MM.1S (cell line): ENCODE results near the gene TRPT1.

Source experiments
- DNase-seq: peaks from one replicate; pipeline ENCODE4 v3.0.0-alpha.2; 2015
- H2AFZ ChIP-seq: fragments of 300-600 bp; sonication (generic); 2 replicates; pipeline ENCODE4 v1.6.0; 2016; ENCODE audit warnings: antibody characterized with exemption, low read length
- H3F3A ChIP-seq: fragments of 300-600 bp; sonication (generic); 2 replicates; pipeline ENCODE4 v1.6.1; 2016; ENCODE audit warnings: mild to moderate bottlenecking, antibody characterized with exemption, low read length, moderate library complexity, mixed read lengths; ENCODE audit not compliant: insufficient read depth
- H3K27ac ChIP-seq: fragments of 300-600 bp; sonication (generic); 2 replicates; pipeline ENCODE4 v1.5.1; 2016; ENCODE audit warnings: mild to moderate bottlenecking, low read length
- H3K27me3 ChIP-seq: fragments of 300-600 bp; sonication (generic); replicated peaks from 2 replicates; pipeline ENCODE4 v1.6.0; 2016; ENCODE audit warnings: low read length; ENCODE audit not compliant: insufficient read depth
- H3K36me3 ChIP-seq: fragments of 300-600 bp; sonication (generic); replicated peaks from 2 replicates; pipeline ENCODE4 v1.6.1; 2016; ENCODE audit warnings: mild to moderate bottlenecking, low read length, mixed read lengths; ENCODE audit not compliant: insufficient read depth
- H3K4me1 ChIP-seq: fragments of 300-600 bp; sonication (generic); 2 replicates; pipeline ENCODE4 v1.6.1; 2016; ENCODE audit warnings: low read length, mixed read lengths
- H3K4me2 ChIP-seq: fragments of 300-600 bp; sonication (generic); 2 replicates; pipeline ENCODE4 v1.6.0; 2016; ENCODE audit warnings: low read depth, low read length
- H3K4me3 ChIP-seq: fragments of 300-600 bp; sonication (generic); 2 replicates; pipeline ENCODE4 v1.5.1; 2016; ENCODE audit warnings: low read length, mixed read lengths
- H3K79me2 ChIP-seq: fragments of 300-600 bp; sonication (generic); 2 replicates; pipeline ENCODE4 v1.6.1; 2016; ENCODE audit warnings: mixed run types, low read length, mixed read lengths
- H3K9ac ChIP-seq: fragments of 300-600 bp; sonication (generic); 2 replicates; pipeline ENCODE4 v1.6.1; 2016; ENCODE audit warnings: low read length, mixed read lengths
- H3K9me2 ChIP-seq: fragments of 300-600 bp; sonication (generic); replicated peaks from 2 replicates; pipeline ENCODE4 v1.6.1; 2016; ENCODE audit warnings: mild to moderate bottlenecking, low read length, mixed read lengths; ENCODE audit not compliant: insufficient read depth
- H3K9me3 ChIP-seq: fragments of 300-600 bp; sonication (generic); replicated peaks from 2 replicates; pipeline ENCODE4 v1.6.1; 2016; ENCODE audit warnings: mild to moderate bottlenecking, low read length, mixed read lengths; ENCODE audit not compliant: insufficient read depth
- H4K20me1 ChIP-seq: fragments of 300-600 bp; sonication (generic); 2 replicates; pipeline ENCODE4 v1.6.1; 2016; ENCODE audit warnings: mild to moderate bottlenecking, low read length, moderate library complexity, mixed read lengths; ENCODE audit not compliant: insufficient read depth
- EZH2 ChIP-seq: fragments of 300-600 bp; sonication (generic); optimal IDR thresholded peaks from 2 replicates; pipeline ENCODE3; 2017; ENCODE audit warnings: low read depth, mild to moderate bottlenecking, antibody characterized with exemption, low read length, mixed read lengths
- EZH2phosphoT487 ChIP-seq: fragments of 300-600 bp; sonication (generic); IDR thresholded peaks from 2 replicates; pipeline ENCODE4 v1.6.1; 2018; ENCODE audit warnings: antibody characterized with exemption, low read length
- TF ChIP-seq, protein P1 (sequence below): fragments of 300-600 bp; sonication (generic); IDR thresholded peaks from 2 replicates; pipeline ENCODE4 v1.5.1; 2016; ENCODE audit warnings: antibody characterized with exemption, low read length, mixed read lengths

The TRPT1 gene

DNA sequence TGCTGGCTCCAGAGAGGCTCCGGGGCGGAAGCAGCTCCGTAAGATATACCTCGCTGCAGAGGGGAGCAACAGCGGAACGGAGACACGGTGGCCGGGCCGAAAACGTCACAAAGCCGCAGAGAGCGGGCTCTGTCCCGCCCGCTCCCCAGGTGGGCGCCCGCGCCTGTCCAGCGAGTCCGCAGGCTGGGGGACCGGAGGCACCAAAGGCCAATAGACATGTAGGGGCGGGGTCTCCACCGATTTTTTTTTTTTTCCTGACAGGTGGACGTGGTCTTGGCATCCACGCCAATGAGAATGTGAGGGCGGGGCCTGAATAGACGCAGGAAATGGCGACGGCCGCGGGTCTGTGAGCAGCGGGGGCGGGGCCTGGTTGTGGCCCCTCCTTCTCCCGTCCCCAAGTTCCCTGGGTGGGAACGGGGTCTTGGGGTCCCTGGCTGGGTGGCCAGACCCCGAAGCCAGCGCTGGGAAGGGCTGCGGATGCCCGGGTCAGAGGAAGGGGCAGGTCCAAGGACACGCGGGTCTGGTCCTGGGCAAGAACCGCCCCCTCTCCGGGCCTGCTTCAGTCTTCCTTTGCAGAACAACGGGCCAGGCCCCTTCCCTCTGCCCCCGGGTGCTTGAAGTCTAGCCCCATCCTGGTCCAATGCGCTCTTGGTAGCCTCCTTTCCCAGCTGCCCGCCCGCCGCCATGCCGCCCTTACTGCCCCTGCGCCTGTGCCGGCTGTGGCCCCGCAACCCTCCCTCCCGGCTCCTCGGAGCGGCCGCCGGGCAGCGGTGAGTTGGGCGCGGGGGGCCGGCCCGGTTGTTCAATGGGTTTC is 4.4 kb upstream of the TRPT1 start, which contains the start of gene DNAJC4:
DNAJC4 (plus strand) TSS at position 378 of the 814 bp plus-strand sequence; CDS start at position 685, 307 bp downstream.
- Histone ChIP-seq H3K4me2 (peak within 1 kb of the TSS; percentile 85), H3K36me3 (no peaks in the 10 kb centered on the region), H3K27ac (peak within 1 kb of the TSS; percentile 51; the same call in 1 of the 2 replicates), H3K4me1 (peaks cover 14% of the 10 kb centered on the region), H3K9ac (peak within 1 kb of the TSS; percentile 89), H3F3A (peaks cover 10% of the 10 kb centered on the region), H3K9me2 (no peaks in the 10 kb centered on the region), H4K20me1 (no peaks in the 10 kb centered on the region), H3K4me3 (peak within 1 kb of the TSS; percentile 97), H3K27me3 (no peaks in the 10 kb centered on the region), H3K9me3 (no peaks in the 10 kb centered on the region), H2AFZ (peak within 1 kb of the TSS; percentile 78), H3K79me2 (peaks cover 31% of the 10 kb centered on the region)
- peak; percentile 97 for DNase-seq
- TF ChIP-seq EZH2 (no peak), EZH2phosphoT487 (no peak)
- TF ChIP-seq, protein P1, sequence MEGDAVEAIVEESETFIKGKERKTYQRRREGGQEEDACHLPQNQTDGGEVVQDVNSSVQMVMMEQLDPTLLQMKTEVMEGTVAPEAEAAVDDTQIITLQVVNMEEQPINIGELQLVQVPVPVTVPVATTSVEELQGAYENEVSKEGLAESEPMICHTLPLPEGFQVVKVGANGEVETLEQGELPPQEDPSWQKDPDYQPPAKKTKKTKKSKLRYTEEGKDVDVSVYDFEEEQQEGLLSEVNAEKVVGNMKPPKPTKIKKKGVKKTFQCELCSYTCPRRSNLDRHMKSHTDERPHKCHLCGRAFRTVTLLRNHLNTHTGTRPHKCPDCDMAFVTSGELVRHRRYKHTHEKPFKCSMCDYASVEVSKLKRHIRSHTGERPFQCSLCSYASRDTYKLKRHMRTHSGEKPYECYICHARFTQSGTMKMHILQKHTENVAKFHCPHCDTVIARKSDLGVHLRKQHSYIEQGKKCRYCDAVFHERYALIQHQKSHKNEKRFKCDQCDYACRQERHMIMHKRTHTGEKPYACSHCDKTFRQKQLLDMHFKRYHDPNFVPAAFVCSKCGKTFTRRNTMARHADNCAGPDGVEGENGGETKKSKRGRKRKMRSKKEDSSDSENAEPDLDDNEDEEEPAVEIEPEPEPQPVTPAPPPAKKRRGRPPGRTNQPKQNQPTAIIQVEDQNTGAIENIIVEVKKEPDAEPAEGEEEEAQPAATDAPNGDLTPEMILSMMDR: no peak

DNA sequence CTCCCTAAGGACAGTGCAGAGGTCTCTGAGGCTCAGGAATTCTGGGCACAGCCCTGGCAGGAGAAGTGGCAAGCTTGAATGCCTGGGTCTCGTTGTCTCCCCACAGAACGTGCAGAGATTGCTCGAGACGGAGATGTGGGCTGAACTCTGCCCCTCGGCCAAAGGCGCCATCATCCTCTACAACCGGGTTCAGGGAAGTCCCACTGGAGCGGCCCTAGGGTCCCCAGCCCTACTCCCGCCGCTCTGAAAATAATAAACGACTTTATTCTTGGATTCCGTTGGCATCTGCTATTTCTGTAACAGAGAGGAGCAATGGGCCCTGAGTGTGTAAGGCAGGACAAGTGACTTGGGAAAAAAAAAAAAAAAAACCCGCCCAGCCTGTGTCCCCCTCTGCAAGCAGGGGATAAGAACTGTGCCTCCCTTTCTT is 3.8 kb upstream of the TRPT1 start:
- H3K9ac ChIP-seq: peak overlapping the region; percentile 89
- DNase-seq: no peak
- peak overlapping the region; percentile 85 for H3K4me2 ChIP-seq
- no peaks in the 10 kb centered on the region for H3K9me2 ChIP-seq
- H3K4me1 ChIP-seq: peaks cover 14% of the 10 kb centered on the region
- H3F3A ChIP-seq: peaks cover 10% of the 10 kb centered on the region
- TF ChIP-seq EZH2: no peak
- TF ChIP-seq, protein P1: no peak
- TF ChIP-seq EZH2phosphoT487: no peak
- H4K20me1 ChIP-seq: no peaks in the 10 kb centered on the region
- peak overlapping the region; percentile 78 for H2AFZ ChIP-seq
- no peaks in the 10 kb centered on the region for H3K36me3 ChIP-seq
- H3K79me2 ChIP-seq: peaks cover 29% of the 10 kb centered on the region
- H3K9me3 ChIP-seq: no peaks in the 10 kb centered on the region
- H3K4me3 ChIP-seq: peak overlapping the region; percentile 97
- no peaks in the 10 kb centered on the region for H3K27me3 ChIP-seq
- peak overlapping the region; percentile 51; the same call in 1 of the 2 replicates for H3K27ac ChIP-seq

DNA sequence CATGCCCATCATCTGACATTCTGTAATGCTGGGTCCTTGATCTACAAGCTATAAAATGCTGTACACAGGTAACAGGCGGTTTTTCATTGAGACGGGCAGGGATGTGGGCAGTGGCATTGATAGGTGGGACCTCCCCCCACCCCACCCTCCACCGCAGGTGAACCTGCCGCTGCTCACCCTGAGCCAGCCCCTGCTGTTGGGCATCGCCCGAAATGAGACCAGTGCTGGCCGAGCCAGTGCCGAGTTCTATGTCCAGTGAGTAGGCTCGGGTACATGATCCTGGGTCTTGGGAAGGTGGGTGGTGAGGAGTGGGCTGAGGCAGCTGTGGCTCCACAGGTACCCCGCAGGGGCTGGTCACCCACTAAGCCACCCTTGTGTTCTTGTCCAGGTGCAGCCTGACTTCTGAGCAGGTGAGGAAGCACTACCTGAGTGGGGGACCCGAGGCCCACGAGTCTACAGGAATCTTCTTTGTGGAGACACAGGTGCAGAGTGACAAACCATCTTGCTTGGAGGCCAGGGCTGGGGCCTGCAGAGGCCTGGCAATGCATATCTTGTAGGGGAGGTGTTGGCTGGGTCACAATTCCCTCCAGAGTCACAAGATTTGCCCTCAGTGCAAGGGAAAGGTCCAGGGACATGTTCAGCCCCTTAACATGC is 3.2 kb upstream of the TRPT1 start:
- Histone ChIP-seq H3K4me3 (no peak overlapping the region), H3K4me1 (peaks cover 14% of the 10 kb centered on the region), H3K27ac (no peak overlapping the region; the same call in 1 of the 2 replicates)

More for the DNA sequence above, 3.2 kb upstream of the TRPT1 start:
- no peak for DNase-seq
- H3K27me3 ChIP-seq: no peaks in the 10 kb centered on the region
- peaks cover 10% of the 10 kb centered on the region for H3F3A ChIP-seq
- H3K9me2 ChIP-seq: no peaks in the 10 kb centered on the region
- no peaks in the 10 kb centered on the region for H3K36me3 ChIP-seq
- peaks cover 29% of the 10 kb centered on the region for H3K79me2 ChIP-seq
- TF ChIP-seq, protein P1: no peak
- TF ChIP-seq EZH2 (no peak), EZH2phosphoT487 (no peak)
- no peak overlapping the region for H3K9ac ChIP-seq
- no peaks in the 10 kb centered on the region for H4K20me1 ChIP-seq
- no peaks in the 10 kb centered on the region for H3K9me3 ChIP-seq
- peak overlapping the region; percentile 85; the same call in 1 of the 2 replicates for H3K4me2 ChIP-seq
- H2AFZ ChIP-seq: no peak overlapping the region
